HEK293T (cell line): ENCODE data around the gene DMRT1.

ENCODE experiments used
- CTCF ChIA-PET: fragments of 350-600 bp; formaldehyde crosslinking; extraction: SDS; loops from one replicate; lab custom pipeline; 2021; ENCODE audit warnings: antibody characterized with exemption, inconsistent platforms; lab: Yijun Ruan, JAX
- POLR2A ChIA-PET: fragments of 350-600 bp; formaldehyde crosslinking; extraction: SDS; loops from one replicate; lab custom pipeline; 2020; ENCODE audit warnings: antibody characterized with exemption, inconsistent platforms; lab: Yijun Ruan, JAX
- DNase-seq: peaks from one replicate; pipeline ENCODE4 v3.0.0; 2012; ENCODE audit warnings: mixed read lengths; ENCODE audit errors: extremely low spot score
- BHLHE40 ChIP-seq: fragments of 450-650 bp; IDR thresholded peaks from 2 replicates; pipeline ENCODE4 v1.6.1; 2016; ENCODE audit warnings: mild to moderate bottlenecking, moderate library complexity, borderline replicate concordance
- CTBP1 ChIP-seq: fragments of 450-650 bp; IDR thresholded peaks from 2 replicates; pipeline ENCODE4 v1.6.1; 2016; ENCODE audit warnings: borderline replicate concordance
- ELF4 ChIP-seq: fragments of 450-650 bp; IDR thresholded peaks from 2 replicates; pipeline ENCODE4 v1.6.1; 2017; ENCODE audit warnings: antibody characterized with exemption
- FOXA1 ChIP-seq: fragments of 450-650 bp; IDR thresholded peaks from 2 replicates; pipeline ENCODE4 v1.6.1; 2016; ENCODE audit warnings: mild to moderate bottlenecking
- FOXK2 ChIP-seq: fragments of 450-650 bp; IDR thresholded peaks from 2 replicates; pipeline ENCODE4 v1.6.1; 2016; ENCODE audit warnings: mild to moderate bottlenecking
- FOXM1 ChIP-seq: fragments of 450-650 bp; IDR thresholded peaks from 2 replicates; pipeline ENCODE4 v1.6.1; 2017; ENCODE audit warnings: mild to moderate bottlenecking, borderline replicate concordance
- HDGF ChIP-seq: fragments of 450-650 bp; IDR thresholded peaks from 2 replicates; pipeline ENCODE4 v1.6.1; 2017; ENCODE audit warnings: antibody characterized with exemption, borderline replicate concordance
- L3MBTL2 ChIP-seq: fragments of 450-650 bp; conservative IDR thresholded peaks from 2 replicates; pipeline ENCODE4 v1.6.1; 2016; ENCODE audit warnings: mild to moderate bottlenecking
- NFRKB ChIP-seq: fragments of 450-650 bp; IDR thresholded peaks from 2 replicates; pipeline ENCODE4 v1.6.1; 2016; ENCODE audit warnings: mild to moderate bottlenecking, moderate library complexity
- SP1 ChIP-seq: fragments of 450-650 bp; IDR thresholded peaks from 2 replicates; pipeline ENCODE4 v1.6.1; 2017
- SUZ12 ChIP-seq: fragments of 450-650 bp; IDR thresholded peaks from 2 replicates; pipeline ENCODE4 v1.6.1; 2016; ENCODE audit warnings: mild to moderate bottlenecking
- TARDBP ChIP-seq: fragments of 450-650 bp; IDR thresholded peaks from 2 replicates; pipeline ENCODE4 v1.6.1; 2016
- ZNF384 ChIP-seq: fragments of 450-650 bp; IDR thresholded peaks from 2 replicates; pipeline ENCODE4 v1.6.1; 2016
- TF ChIP-seq, protein P1 (sequence below): fragments of 450-650 bp; IDR thresholded peaks from 2 replicates; pipeline ENCODE4 v1.6.1; 2016

DMRT1 gene

GRCh38 chr9:1018121-1018520 lies 176.6 kb downstream of the DMRT1 start:
- peak; percentile 11 for DNase-seq
- POLR2A ChIA-PET: no interaction called here
- CTCF ChIA-PET: no interaction called here
- no peak for TF ChIP-seq SP1
- no peak for TF ChIP-seq L3MBTL2
- TF ChIP-seq CTBP1: no peak
- no peak for TF ChIP-seq NFRKB
- TF ChIP-seq HDGF: no peak
- TF ChIP-seq, protein P1, sequence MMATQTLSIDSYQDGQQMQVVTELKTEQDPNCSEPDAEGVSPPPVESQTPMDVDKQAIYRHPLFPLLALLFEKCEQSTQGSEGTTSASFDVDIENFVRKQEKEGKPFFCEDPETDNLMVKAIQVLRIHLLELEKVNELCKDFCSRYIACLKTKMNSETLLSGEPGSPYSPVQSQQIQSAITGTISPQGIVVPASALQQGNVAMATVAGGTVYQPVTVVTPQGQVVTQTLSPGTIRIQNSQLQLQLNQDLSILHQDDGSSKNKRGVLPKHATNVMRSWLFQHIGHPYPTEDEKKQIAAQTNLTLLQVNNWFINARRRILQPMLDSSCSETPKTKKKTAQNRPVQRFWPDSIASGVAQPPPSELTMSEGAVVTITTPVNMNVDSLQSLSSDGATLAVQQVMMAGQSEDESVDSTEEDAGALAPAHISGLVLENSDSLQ: no peak
- TF ChIP-seq FOXA1: no peak
- no peak for TF ChIP-seq FOXK2
- no peak for TF ChIP-seq BHLHE40
- no peak for TF ChIP-seq TARDBP
- TF ChIP-seq ZNF384: no peak
- no peak for TF ChIP-seq FOXM1
- TF ChIP-seq ELF4: no peak
- no peak for TF ChIP-seq SUZ12
